OCI-LY7 (cell line): ENCODE data around the gene TCERG1L.

Experiments used
- EZH2phosphoT487 ChIP-seq: fragments of 200-600 bp; sonication (generic); IDR thresholded peaks from 2 replicates; pipeline ENCODE4 v1.6.1; 2018; ENCODE audit warnings: low read depth, borderline replicate concordance, mild to moderate bottlenecking, mixed run types, antibody characterized with exemption, low read length, moderate library complexity, mixed read lengths
- TF ChIP-seq, protein P1 (sequence below): fragments of 200-600 bp; sonication (generic); conservative IDR thresholded peaks from 2 replicates; pipeline ENCODE4 v1.5.1; 2014; ENCODE audit warnings: mild to moderate bottlenecking, antibody characterized with exemption, low read length, moderate library complexity, mixed read lengths

DNA sequence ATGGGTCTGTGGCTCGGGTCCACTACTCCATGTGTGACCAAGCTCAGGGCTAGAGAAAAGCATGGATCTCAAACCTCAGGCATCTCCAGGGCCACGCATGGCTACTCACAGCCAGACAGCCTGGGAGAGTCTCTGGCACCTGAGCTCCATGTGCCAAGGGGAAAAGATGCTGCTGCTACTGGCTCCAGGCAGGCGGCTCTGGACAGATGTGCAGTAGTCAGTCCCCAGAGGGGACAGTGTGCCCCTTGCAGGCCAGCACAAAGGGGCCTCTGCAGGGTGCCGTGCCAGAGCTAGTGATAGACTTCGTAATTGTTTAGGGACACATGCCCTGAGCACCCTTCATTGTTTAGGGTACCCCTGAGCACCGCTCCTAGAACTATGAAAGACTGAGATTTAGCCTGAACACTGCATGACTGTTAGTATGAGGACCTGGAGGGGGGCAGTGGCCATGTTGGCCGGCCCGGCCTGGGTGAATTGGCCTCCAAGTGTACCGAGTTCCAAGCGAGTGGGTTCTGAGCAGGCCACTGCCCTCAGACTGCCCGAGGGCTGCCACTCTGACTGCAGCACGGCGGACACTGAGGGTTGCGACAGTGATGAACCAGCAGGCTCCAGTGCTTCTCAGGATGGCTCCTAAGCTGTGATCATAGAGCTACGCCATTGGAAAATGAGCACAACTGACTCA is 80.7 kb downstream of the TCERG1L start:
- TF ChIP-seq, protein P1, sequence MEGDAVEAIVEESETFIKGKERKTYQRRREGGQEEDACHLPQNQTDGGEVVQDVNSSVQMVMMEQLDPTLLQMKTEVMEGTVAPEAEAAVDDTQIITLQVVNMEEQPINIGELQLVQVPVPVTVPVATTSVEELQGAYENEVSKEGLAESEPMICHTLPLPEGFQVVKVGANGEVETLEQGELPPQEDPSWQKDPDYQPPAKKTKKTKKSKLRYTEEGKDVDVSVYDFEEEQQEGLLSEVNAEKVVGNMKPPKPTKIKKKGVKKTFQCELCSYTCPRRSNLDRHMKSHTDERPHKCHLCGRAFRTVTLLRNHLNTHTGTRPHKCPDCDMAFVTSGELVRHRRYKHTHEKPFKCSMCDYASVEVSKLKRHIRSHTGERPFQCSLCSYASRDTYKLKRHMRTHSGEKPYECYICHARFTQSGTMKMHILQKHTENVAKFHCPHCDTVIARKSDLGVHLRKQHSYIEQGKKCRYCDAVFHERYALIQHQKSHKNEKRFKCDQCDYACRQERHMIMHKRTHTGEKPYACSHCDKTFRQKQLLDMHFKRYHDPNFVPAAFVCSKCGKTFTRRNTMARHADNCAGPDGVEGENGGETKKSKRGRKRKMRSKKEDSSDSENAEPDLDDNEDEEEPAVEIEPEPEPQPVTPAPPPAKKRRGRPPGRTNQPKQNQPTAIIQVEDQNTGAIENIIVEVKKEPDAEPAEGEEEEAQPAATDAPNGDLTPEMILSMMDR: no peak
- TF ChIP-seq EZH2phosphoT487: no peak
